Stimulated activated CD8-positive, alpha-beta memory T cell treated with anti-CD3 and anti-CD28 coated beads, Interleukin-7, amount 100 ng/mL, for 24 hours (primary cell): ENCODE data around the gene MATCAP1.
A peak's percentile ranks its signal among the peaks of the same experiment; 100 is the strongest.

ENCODE experiments used
- DNase-seq: peaks from one replicate; pipeline ENCODE4 v3.0.0-alpha.2; 2020; ENCODE audit warnings: low read depth

The MATCAP1 gene

GRCh38 chr16:67183627-67184452 is at the start of gene MATCAP1:
TSS of gene MATCAP1 (minus strand) at chr16:67183963. CDS start at chr16:67180610, 3,353 bp downstream.
- peak; percentile 81 for DNase-seq

- DNase-seq: no peak
These were observed 47.3 kb upstream of the MATCAP1 start for GRCh38 chr16:67230809-67231660.

GRCh38 chr16:67229906-67230808 is 46.4 kb upstream of the MATCAP1 start:
- no peak for DNase-seq

GRCh38 chr16:67228905-67229304 is 45.1 kb upstream of the MATCAP1 start:
- DNase-seq: no peak

- DNase-seq: no peak
These were observed 44.4 kb upstream of the MATCAP1 start for GRCh38 chr16:67228034-67228785.

- no peak for DNase-seq
These were observed 43.8 kb upstream of the MATCAP1 start for GRCh38 chr16:67227567-67227921.

GRCh38 chr16:67226804-67227566 is 43.2 kb upstream of the MATCAP1 start, which contains the start of gene TMEM208:
TSS of gene TMEM208 (plus strand) at chr16:67227130. CDS start at chr16:67227219, 89 bp downstream.
- peak; percentile 99 for DNase-seq

- DNase-seq: no peak
These were observed 42.6 kb upstream of the MATCAP1 start for GRCh38 chr16:67226295-67226803.

GRCh38 chr16:67223992-67224391 is 40.2 kb upstream of the MATCAP1 start:
- DNase-seq: no peak

GRCh38 chr16:67216612-67217490 is 33.1 kb upstream of the MATCAP1 start:
- DNase-seq: no peak

GRCh38 chr16:67215706-67216105 is 31.9 kb upstream of the MATCAP1 start:
- no peak for DNase-seq

GRCh38 chr16:67213197-67214019 is 29.6 kb upstream of the MATCAP1 start:
- no peak for DNase-seq

- no peak for DNase-seq
These were observed 29.0 kb upstream of the MATCAP1 start for GRCh38 chr16:67212766-67213165.

- DNase-seq: no peak
These were observed 27.9 kb upstream of the MATCAP1 start for GRCh38 chr16:67211674-67212073.

- DNase-seq: no peak
These were observed 26.5 kb upstream of the MATCAP1 start for GRCh38 chr16:67210069-67210937.

GRCh38 chr16:67209565-67209964 is 25.8 kb upstream of the MATCAP1 start:
- DNase-seq: no peak
